GM21723 (cell line): ENCODE results near the gene RPL41.

Experiments
- ATAC-seq: cut with Tn5 transposase; IDR thresholded peaks from one replicate; pipeline ENCODE4 v1.9.1; 2021; ENCODE audit warnings: mild to moderate bottlenecking, moderate library complexity; ENCODE audit not compliant: unreplicated experiment

The RPL41 gene

DNA sequence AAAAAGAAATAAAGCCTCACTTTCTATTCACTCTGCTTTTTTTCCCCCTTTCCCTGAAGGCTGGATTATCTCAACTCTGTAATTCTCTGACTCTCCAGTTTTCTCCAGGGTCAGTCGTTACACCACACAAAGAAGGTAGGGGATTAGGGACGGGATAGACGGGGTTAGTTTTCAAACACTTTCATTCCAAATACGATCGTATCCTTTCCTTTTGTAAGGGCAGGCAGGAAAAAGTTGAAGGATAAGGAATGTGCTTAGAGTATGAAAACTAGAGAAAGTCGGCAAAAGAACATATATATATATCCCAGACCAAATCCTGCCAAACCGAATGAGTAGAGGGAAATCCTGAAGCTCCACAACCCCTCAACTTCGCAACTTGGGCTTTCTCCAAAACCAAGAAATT is 11.1 kb downstream of the RPL41 start:
- no peak for ATAC-seq

DNA sequence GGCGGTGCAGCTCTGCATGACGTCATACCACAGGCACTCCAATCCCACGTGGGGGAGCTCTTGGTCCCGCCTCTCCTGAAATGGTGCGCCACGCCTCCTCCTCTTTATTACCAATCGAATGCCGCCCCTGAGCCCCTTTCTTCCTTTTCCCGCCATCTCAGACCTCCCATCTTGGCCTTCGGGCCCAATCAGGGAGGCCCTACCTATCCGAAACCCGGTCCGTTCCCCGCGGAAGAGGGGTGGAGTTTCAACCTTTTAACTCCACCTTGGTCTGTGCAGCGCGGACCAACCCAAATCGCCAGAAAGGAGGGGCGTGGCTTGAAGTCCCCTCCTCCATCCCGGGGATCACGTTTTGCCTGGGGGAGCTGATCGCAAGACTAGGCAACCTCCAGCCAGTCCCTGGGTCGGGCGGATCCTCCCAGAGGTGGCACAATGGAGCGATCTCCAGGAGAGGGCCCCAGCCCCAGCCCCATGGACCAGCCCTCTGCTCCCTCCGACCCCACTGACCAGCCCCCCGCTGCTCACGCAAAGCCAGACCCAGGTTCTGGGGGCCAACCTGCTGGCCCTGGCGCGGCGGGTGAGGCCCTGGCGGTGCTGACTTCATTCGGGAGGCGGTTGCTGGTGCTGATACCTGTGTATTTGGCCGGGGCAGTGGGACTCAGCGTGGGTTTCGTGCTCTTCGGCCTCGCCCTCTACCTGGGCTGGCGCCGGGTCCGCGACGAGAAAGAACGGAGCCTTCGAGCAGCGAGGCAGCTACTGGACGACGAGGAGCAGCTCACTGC is 11.6 kb downstream of the RPL41 start, which contains the start of gene ESYT1:
ESYT1 (plus strand) TSS at position 380 of the 782 bp plus-strand sequence; CDS start at position 433, 53 bp downstream.
- ATAC-seq, result peak; percentile 87

- no peak for ATAC-seq
These were observed 12.3 kb downstream of the RPL41 start for GRCh38 chr12:56128670-56129205.

DNA sequence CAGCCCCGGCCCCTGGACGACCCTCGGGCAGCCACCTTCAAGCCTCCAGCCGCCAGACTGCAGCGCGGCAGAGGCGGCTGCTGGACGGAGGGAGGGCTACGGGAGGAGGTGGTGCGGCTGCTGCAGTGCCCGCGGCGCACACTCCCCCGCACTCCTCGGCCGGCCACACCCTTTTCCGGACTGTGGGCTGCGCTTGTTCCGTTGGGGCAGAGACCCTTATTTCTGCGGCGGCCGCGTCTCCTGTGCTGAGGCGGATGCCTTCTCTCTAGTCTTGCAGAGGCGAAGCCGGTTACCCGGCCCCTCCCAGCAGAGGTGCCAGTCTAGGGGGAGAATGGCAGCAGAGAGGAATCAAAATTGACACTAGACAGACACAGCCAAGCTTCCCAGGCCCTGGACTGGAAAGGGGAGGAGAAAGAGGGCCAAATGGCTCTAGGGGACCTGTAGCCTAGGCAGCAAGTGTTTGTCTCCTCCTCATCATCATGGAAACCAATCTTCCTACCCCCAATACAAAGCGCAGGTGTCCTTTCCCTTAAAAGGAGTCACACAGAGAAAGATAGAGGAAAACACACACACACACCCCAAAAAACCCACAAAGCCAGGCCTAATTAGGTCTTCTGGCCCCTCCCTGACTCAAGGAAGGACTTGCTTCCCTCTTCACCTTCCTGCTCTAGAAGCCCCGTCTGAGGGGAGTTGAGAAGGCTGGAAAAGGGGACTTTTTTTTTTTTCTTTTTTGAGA is 12.9 kb downstream of the RPL41 start:
- peak; percentile 32 for ATAC-seq

DNA sequence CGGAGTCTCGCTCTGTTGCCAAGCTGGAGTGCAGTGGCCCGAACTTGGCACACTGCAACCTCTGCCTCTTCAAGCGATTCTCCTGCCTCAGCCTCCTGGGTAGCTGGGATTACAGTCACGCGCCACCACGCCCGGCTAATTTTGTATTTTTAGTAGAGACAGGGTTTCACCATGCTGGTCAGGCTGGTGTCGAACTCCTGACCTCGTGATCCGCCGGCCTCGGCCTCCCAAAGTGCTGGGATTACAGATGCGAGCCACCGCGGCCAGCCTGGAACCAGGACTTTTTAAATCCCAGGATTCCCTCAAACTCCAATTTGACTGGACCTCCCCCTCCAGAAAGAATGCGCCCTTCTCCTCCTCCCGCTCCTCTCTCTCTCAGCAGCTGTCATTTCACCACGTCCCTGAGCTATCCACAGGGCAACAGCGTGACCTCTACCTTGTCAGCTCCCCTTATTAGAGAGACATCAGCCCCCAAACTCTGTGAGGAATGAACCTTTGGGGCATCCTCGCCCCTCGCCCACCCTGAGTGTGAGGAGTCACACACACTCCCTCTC is 13.6 kb downstream of the RPL41 start:
- ATAC-seq, result no peak

DNA sequence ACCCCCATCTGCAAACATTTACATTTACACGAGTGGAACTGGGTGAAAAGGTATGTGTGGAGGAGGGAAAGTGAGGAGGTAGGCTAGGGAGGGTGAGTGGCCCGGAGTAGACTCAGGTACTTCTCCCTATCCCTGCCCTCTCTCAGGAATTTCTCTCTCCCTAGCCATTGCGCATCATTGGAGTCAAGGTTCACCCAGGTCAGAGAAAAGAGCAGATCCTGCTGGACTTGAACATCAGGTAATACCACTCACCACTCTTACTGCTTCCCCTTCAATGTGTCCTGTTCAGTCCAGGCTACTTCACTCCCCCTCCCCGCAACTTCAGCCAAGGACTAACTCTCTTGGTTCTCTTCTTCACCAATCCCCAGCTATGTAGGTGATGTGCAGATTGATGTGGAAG is 14.4 kb downstream of the RPL41 start:
- no peak for ATAC-seq

DNA sequence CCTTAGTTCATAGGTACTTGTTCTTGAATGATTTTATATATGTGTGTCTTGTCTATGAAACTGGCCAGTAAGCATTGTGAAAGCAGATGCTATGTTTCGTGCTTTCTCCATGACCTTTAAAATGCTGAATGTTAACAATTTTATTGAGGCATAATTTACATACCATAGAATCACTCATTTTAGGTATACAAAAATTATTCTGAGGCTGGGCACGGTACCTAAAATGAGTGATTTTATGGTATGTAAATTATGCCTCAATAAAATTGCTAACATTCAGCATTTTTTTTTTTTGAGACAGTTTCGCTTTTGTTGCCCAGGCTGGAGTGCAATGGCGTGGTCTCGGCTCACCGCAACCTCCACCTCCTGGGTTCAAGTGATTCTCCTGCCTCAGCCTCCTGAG is 18.5 kb downstream of the RPL41 start:
- ATAC-seq, result no peak

- ATAC-seq, result no peak
These were observed 21.6 kb downstream of the RPL41 start for GRCh38 chr12:56137853-56138571.

GRCh38 chr12:56141946-56142784 is 25.7 kb downstream of the RPL41 start:
- no peak for ATAC-seq

GRCh38 chr12:56143217-56143616 is 26.8 kb downstream of the RPL41 start:
- no peak for ATAC-seq

DNA sequence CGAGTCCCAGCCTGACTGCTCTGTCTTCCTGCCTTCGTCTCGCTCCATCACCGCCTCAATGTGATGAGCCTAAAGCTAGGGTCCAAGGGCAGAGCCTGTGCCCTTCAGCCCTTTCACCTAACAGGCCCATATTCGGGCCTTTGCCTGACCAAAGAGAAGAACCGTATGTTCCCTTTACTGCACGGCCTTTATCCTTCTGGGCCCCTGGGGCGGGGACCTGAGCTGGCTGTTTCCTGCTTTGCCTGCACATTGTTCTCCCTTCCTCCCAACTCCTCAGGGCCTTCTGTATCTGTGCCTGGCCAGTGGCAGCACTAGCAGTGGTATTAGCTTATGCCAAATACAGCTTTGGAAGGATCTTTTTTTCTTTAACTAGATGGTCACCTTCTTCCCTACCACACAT is 27.4 kb downstream of the RPL41 start:
- no peak for ATAC-seq

GRCh38 chr12:56145217-56145616 is 28.8 kb downstream of the RPL41 start:
- ATAC-seq, result no peak

- ATAC-seq, result no peak
These were observed 30.3 kb downstream of the RPL41 start for GRCh38 chr12:56146492-56147460.

- ATAC-seq, result no peak
These were observed 34.1 kb downstream of the RPL41 start for GRCh38 chr12:56150563-56150962.

- peak; percentile 49 for ATAC-seq
These were observed 35.3 kb downstream of the RPL41 start for GRCh38 chr12:56151672-56152131.

DNA sequence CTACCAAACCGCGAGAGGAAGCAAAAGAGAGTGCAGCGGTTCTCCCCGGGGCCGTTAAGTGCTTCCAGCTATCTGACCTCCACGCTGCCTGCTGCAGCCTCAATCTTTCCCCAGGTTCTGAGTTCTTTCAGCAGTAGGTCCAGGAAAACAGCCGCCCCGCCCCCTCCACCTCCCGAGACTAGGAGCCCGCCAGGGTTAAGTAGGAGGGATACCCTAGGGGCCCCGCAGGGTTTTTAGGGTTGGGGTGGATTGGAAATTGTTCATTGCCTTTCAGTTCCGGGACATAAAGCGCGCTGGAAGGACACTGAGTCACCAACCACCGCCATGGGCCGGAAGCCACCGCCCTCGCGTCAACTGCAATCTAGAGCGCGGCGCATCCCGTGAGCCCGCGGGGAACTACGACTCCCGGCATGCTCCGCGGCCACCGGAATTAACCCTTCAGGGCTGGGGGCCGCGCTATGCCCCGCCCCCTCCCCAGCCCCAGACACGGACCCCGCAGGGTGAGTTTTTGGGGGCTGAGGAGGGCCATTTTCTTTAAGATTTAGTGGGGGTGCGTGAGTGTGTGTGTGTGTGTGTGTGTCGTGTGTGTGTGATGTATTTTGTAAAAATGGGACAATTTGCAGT is 35.8 kb downstream of the RPL41 start, which contains the start of gene MYL6B:
MYL6B (plus strand) TSS at position 456 of the 624 bp plus-strand sequence. CDS start 1,332 bp downstream, outside the sequence.
- peak; percentile 78 for ATAC-seq

- ATAC-seq, result no peak
These were observed 36.6 kb downstream of the RPL41 start for GRCh38 chr12:56152756-56153677.
